ENCODE results near the gene MTA1.
A peak's percentile ranks its signal among the peaks of the same experiment; 100 is the strongest.

The MTA1 gene

GRCh38 chr14:105468621-105469241 lies 49.1 kb downstream of the MTA1 start:
- no peak overlapping the region for H3K4me3 ChIP-seq (ENCODE audit: control insufficient read depth in 1 of 7, extremely low read depth in 1 of 7, insufficient read depth in 4 of 7, low read depth in 2 of 7, low read length in 6 of 7)
- H3K4me1 ChIP-seq (ENCODE audit: control extremely low read depth in 1 of 4, control insufficient read depth in 4 of 4, insufficient read depth in 4 of 4, low read length in 3 of 4), result peaks cover 0 to 16% (median 7%) of the 10 kb centered on the region in 4 experiments
- H3K27ac ChIP-seq (ENCODE audit: insufficient read depth in 1 of 2, low read depth in 1 of 2, low read length in 2 of 2, poor library complexity in 1 of 2, severe bottlenecking in 2 of 2), result no peak overlapping the region
- ChIA-PET POLR2A (no interaction called here), CTCF (interaction anchor here (1.0 to 7.6 kb wide), 5 partner anchors 10 to 53 kb away, joined by 3 to 77 read pairs (median 3); partner anchors contain the start of gene CRIP1)
- H3K9me3 ChIP-seq (ENCODE audit: control extremely low read depth in 1 of 5, control insufficient read depth in 4 of 5, insufficient read depth in 2 of 5, low read depth in 1 of 5, low read length in 4 of 5), result no peaks in the 10 kb centered on the region
- no peak for DNase-seq
- peaks cover 0 to 8% (median 0%) of the 10 kb centered on the region in 5 experiments for H3K27me3 ChIP-seq (replicated peaks in 2 of 5; ENCODE audit: control insufficient read depth in 4 of 5, insufficient read depth in 5 of 5, low read length in 4 of 5)
- peaks cover 3 to 71% (median 44%) of the 10 kb centered on the region in 4 experiments for H3K36me3 ChIP-seq (ENCODE audit: control insufficient read depth in 4 of 4, insufficient read depth in 4 of 4, low read length in 3 of 4)
- over 99% methylated on average over 12 of the region's 19 CpGs for WGBS (ENCODE audit: insufficient coverage)

- no peak overlapping the region for H3K4me3 ChIP-seq (ENCODE audit: control insufficient read depth in 1 of 7, extremely low read depth in 1 of 7, insufficient read depth in 4 of 7, low read depth in 2 of 7, low read length in 6 of 7)
- peaks cover 2 to 61% (median 36%) of the 10 kb centered on the region in 4 experiments for H3K36me3 ChIP-seq (ENCODE audit: control insufficient read depth in 4 of 4, insufficient read depth in 4 of 4, low read length in 3 of 4)
- peaks cover 0 to 9% (median 0%) of the 10 kb centered on the region in 5 experiments for H3K27me3 ChIP-seq (replicated peaks in 2 of 5; ENCODE audit: control insufficient read depth in 4 of 5, insufficient read depth in 5 of 5, low read length in 4 of 5)
- no peak overlapping the region for H3K27ac ChIP-seq (ENCODE audit: insufficient read depth in 1 of 2, low read depth in 1 of 2, low read length in 2 of 2, poor library complexity in 1 of 2, severe bottlenecking in 2 of 2)
- no peak for DNase-seq
- no peaks in the 10 kb centered on the region for H3K9me3 ChIP-seq (ENCODE audit: control extremely low read depth in 1 of 5, control insufficient read depth in 4 of 5, insufficient read depth in 2 of 5, low read depth in 1 of 5, low read length in 4 of 5)
- WGBS (ENCODE audit: insufficient coverage), result 73% methylated on average over 41 of the region's 54 CpGs
- CTCF ChIA-PET, result interaction anchor here (1.3 to 7.6 kb wide), 6 partner anchors 9 to 99 kb away, joined by 3 to 77 read pairs (median 8); partner anchors contain the start of gene CRIP1
- POLR2A ChIA-PET, result no interaction called here
- H3K4me1 ChIP-seq (ENCODE audit: control extremely low read depth in 1 of 4, control insufficient read depth in 4 of 4, insufficient read depth in 4 of 4, low read length in 3 of 4), result peaks cover 0 to 22% (median 14%) of the 10 kb centered on the region in 4 experiments
Measured at GRCh38 chr14:105469456-105470349, 50.1 kb downstream of the MTA1 start.

GRCh38 chr14:105470350-105471296 lies 51.0 kb downstream of the MTA1 start:
- no peak for DNase-seq
- no peak overlapping the region for H3K27ac ChIP-seq (ENCODE audit: insufficient read depth in 1 of 2, low read depth in 1 of 2, low read length in 2 of 2, poor library complexity in 1 of 2, severe bottlenecking in 2 of 2)
- CTCF ChIA-PET, result interaction anchor here (1.3 to 7.6 kb wide), 7 partner anchors 13 to 100 kb away, joined by 3 to 77 read pairs (median 9); partner anchors contain the start of gene CRIP1
- H3K36me3 ChIP-seq (ENCODE audit: control insufficient read depth in 4 of 4, insufficient read depth in 4 of 4, low read length in 3 of 4), result peaks cover 2 to 52% (median 30%) of the 10 kb centered on the region in 4 experiments
- 88% methylated on average over 18 of the region's 34 CpGs for WGBS (ENCODE audit: insufficient coverage)
- no peaks in the 10 kb centered on the region for H3K9me3 ChIP-seq (ENCODE audit: control extremely low read depth in 1 of 5, control insufficient read depth in 4 of 5, insufficient read depth in 2 of 5, low read depth in 1 of 5, low read length in 4 of 5)
- H3K27me3 ChIP-seq (replicated peaks in 2 of 5; ENCODE audit: control insufficient read depth in 4 of 5, insufficient read depth in 5 of 5, low read length in 4 of 5), result peaks cover 0 to 18% (median 3%) of the 10 kb centered on the region in 5 experiments
- no peak overlapping the region for H3K4me3 ChIP-seq (ENCODE audit: control insufficient read depth in 1 of 7, extremely low read depth in 1 of 7, insufficient read depth in 4 of 7, low read depth in 2 of 7, low read length in 6 of 7)
- H3K4me1 ChIP-seq (ENCODE audit: control extremely low read depth in 1 of 4, control insufficient read depth in 4 of 4, insufficient read depth in 4 of 4, low read length in 3 of 4), result peaks cover 0 to 31% (median 22%) of the 10 kb centered on the region in 4 experiments
- POLR2A ChIA-PET, result interaction anchor here (1.2 to 1.9 kb wide), 3 partner anchors 11 to 20 kb away, joined by 4 to 7 read pairs (median 5); partner anchors contain the start of gene TEDC1

DNA sequence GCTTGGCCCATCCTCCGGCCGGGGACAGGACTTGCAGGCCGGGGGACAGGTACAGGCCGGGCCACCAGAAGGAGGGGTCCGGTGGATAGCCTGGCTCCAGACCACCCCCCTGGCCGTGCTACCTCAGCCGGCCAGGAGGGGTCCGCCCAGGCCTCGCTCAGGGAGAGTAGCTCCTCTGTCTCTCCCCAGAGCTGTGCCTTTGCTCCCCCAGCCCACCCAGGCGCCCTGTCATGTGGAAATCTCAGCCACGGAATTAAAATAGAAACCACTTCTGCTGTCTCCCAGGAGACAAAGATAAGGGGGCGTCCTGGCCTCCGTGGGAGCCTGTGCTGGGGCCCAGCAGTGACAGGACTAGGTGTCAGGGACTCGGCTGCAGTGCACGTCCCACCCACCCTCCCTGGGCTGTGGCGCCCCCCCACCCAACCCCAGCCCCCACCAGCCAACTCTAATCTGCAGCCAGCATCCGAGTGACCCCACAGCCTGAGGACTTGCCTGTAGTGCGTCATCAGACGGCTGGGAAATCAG lies 51.7 kb downstream of the MTA1 start:
- POLR2A ChIA-PET, result interaction anchor here (1.2 to 1.9 kb wide), 3 partner anchors 10 to 19 kb away, joined by 4 to 7 read pairs (median 5); partner anchors contain the start of gene TEDC1
- H3K4me1 ChIP-seq (ENCODE audit: control extremely low read depth in 1 of 4, control insufficient read depth in 4 of 4, insufficient read depth in 4 of 4, low read length in 3 of 4), result peaks cover 0 to 38% (median 26%) of the 10 kb centered on the region in 4 experiments
- CTCF ChIA-PET, result interaction anchor here (0.8 to 7.6 kb wide), 9 partner anchors 12 to 100 kb away, joined by 3 to 77 read pairs (median 7); partner anchors contain the start of gene CRIP1
- 92% methylated on average over 11 of the region's 19 CpGs for WGBS (ENCODE audit: insufficient coverage)
- peaks cover 0 to 46% (median 26%) of the 10 kb centered on the region in 4 experiments for H3K36me3 ChIP-seq (ENCODE audit: control insufficient read depth in 4 of 4, insufficient read depth in 4 of 4, low read length in 3 of 4)
- H3K27ac ChIP-seq (ENCODE audit: insufficient read depth in 1 of 2, low read depth in 1 of 2, low read length in 2 of 2, poor library complexity in 1 of 2, severe bottlenecking in 2 of 2), result no peak overlapping the region
- H3K4me3 ChIP-seq (ENCODE audit: control insufficient read depth in 1 of 7, extremely low read depth in 1 of 7, insufficient read depth in 4 of 7, low read depth in 2 of 7, low read length in 6 of 7), result no peak overlapping the region
- H3K9me3 ChIP-seq (ENCODE audit: control extremely low read depth in 1 of 5, control insufficient read depth in 4 of 5, insufficient read depth in 2 of 5, low read depth in 1 of 5, low read length in 4 of 5), result no peaks in the 10 kb centered on the region
- peaks cover 0 to 26% (median 10%) of the 10 kb centered on the region in 5 experiments for H3K27me3 ChIP-seq (replicated peaks in 2 of 5; ENCODE audit: control insufficient read depth in 4 of 5, insufficient read depth in 5 of 5, low read length in 4 of 5)
- peak in 2 of 3 donors; percentile 40 to 46 for DNase-seq

- no peak overlapping the region for H3K4me3 ChIP-seq (ENCODE audit: control insufficient read depth in 1 of 7, extremely low read depth in 1 of 7, insufficient read depth in 4 of 7, low read depth in 2 of 7, low read length in 6 of 7)
- WGBS (ENCODE audit: insufficient coverage), result 91% methylated on average over 8 of the region's 8 CpGs
- H3K27ac ChIP-seq (ENCODE audit: insufficient read depth in 1 of 2, low read depth in 1 of 2, low read length in 2 of 2, poor library complexity in 1 of 2, severe bottlenecking in 2 of 2), result no peak overlapping the region
- no peak for DNase-seq
- H3K27me3 ChIP-seq (replicated peaks in 2 of 5; ENCODE audit: control insufficient read depth in 4 of 5, insufficient read depth in 5 of 5, low read length in 4 of 5), result peaks cover 0 to 31% (median 13%) of the 10 kb centered on the region in 5 experiments
- CTCF ChIA-PET, result interaction anchor here (0.6 to 7.6 kb wide), 10 partner anchors 12 to 296 kb away, joined by 3 to 77 read pairs (median 4); partner anchors contain the start of gene CRIP1
- peaks cover 0 to 41% (median 22%) of the 10 kb centered on the region in 4 experiments for H3K36me3 ChIP-seq (ENCODE audit: control insufficient read depth in 4 of 4, insufficient read depth in 4 of 4, low read length in 3 of 4)
- no peaks in the 10 kb centered on the region for H3K9me3 ChIP-seq (ENCODE audit: control extremely low read depth in 1 of 5, control insufficient read depth in 4 of 5, insufficient read depth in 2 of 5, low read depth in 1 of 5, low read length in 4 of 5)
- POLR2A ChIA-PET, result interaction anchor here (1.2 to 1.9 kb wide), 3 partner anchors 10 to 18 kb away, joined by 4 to 7 read pairs (median 5); partner anchors contain the start of gene TEDC1
- H3K4me1 ChIP-seq (ENCODE audit: control extremely low read depth in 1 of 4, control insufficient read depth in 4 of 4, insufficient read depth in 4 of 4, low read length in 3 of 4), result peaks cover 0 to 44% (median 29%) of the 10 kb centered on the region in 4 experiments
Measured at GRCh38 chr14:105471823-105472485, 52.3 kb downstream of the MTA1 start.

Measured in common myeloid progenitor, CD34-positive (primary cell).